ENCODE measurements around the gene ENO1.

DNA sequence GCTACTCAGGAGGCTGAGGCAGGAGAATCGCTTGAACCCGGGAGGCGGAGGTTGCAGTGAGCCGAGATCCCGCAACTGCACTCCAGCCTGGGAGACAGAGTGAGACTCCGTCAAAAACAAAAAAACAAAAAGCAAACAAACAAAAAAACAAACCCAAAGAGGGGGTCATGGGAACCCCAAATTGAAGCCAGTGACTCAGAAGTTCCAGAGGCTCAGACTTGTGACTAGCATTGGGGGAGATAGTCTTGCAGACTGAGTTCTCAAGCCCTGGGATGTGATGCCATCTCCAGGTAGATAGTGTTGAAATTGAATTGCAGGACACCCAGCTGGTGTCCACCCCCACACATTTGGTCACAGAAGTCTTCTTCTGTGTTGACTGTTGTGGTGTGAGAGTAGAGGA lies 24.9 kb upstream of the ENO1 start:
- TF ChIP-seq NR3C1 (CRISPR knock-in tag; IDR thresholded peaks at IDR 0.05) (no peak), SIN3B (IDR thresholded peaks at IDR 0.05; ENCODE audit: low read depth) (no peak), ZNF12 (CRISPR knock-in tag; IDR thresholded peaks at IDR 0.05) (no peak), ZNF589 (CRISPR knock-in tag; IDR thresholded peaks at IDR 0.05; ENCODE audit: low read depth) (no peak), TBP (optimal IDR thresholded peaks at IDR 0.05; ENCODE audit: low read depth, low read length) (no peak)
- TF ChIP-seq, protein P1, sequence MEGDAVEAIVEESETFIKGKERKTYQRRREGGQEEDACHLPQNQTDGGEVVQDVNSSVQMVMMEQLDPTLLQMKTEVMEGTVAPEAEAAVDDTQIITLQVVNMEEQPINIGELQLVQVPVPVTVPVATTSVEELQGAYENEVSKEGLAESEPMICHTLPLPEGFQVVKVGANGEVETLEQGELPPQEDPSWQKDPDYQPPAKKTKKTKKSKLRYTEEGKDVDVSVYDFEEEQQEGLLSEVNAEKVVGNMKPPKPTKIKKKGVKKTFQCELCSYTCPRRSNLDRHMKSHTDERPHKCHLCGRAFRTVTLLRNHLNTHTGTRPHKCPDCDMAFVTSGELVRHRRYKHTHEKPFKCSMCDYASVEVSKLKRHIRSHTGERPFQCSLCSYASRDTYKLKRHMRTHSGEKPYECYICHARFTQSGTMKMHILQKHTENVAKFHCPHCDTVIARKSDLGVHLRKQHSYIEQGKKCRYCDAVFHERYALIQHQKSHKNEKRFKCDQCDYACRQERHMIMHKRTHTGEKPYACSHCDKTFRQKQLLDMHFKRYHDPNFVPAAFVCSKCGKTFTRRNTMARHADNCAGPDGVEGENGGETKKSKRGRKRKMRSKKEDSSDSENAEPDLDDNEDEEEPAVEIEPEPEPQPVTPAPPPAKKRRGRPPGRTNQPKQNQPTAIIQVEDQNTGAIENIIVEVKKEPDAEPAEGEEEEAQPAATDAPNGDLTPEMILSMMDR (IDR thresholded peaks at IDR 0.05 in 2 of 3, conservative IDR thresholded peaks at IDR 0.05 in 1 of 3; ENCODE audit: insufficient read depth in 2 of 3, low read depth in 1 of 3, low read length in 3 of 3), result peak in 1 of 3 experiments; percentile 49; a peak in 2 of 6 replicates
- TF ChIP-seq, protein P2, sequence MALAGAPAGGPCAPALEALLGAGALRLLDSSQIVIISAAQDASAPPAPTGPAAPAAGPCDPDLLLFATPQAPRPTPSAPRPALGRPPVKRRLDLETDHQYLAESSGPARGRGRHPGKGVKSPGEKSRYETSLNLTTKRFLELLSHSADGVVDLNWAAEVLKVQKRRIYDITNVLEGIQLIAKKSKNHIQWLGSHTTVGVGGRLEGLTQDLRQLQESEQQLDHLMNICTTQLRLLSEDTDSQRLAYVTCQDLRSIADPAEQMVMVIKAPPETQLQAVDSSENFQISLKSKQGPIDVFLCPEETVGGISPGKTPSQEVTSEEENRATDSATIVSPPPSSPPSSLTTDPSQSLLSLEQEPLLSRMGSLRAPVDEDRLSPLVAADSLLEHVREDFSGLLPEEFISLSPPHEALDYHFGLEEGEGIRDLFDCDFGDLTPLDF (CRISPR knock-in tag; IDR thresholded peaks at IDR 0.05), result no peak
